GM11168 (cell line): ENCODE results near the gene SPATC1L.
"Not testable (repeated sequence)": the region's sequence is repeated elsewhere in the genome, so short reads cannot be mapped to it uniquely, and the experiment has no call there.

Experiments used
- in situ Hi-C: fragments of 300-500 bp; cut with MboI; formaldehyde crosslinking; loops from one replicate; pipeline ENCODE4 v1.12.0; 2022; ENCODE audit warnings: low sequenced_read_pairs; ENCODE audit not compliant: unreplicated experiment

Gene SPATC1L

GRCh38 chr21:46200877-46201803, 16.9 kb upstream of the SPATC1L start:
- in situ Hi-C loops: not testable (repeated sequence)

GRCh38 chr21:46199436-46200373, 15.4 kb upstream of the SPATC1L start:
- in situ Hi-C loops: no loop called here

GRCh38 chr21:46196733-46197132, 12.5 kb upstream of the SPATC1L start:
- in situ Hi-C loops: no loop called here

- in situ Hi-C loops: no loop called here
These were observed 11.4 kb upstream of the SPATC1L start for GRCh38 chr21:46195595-46196195.

- in situ Hi-C loops: no loop called here
These were observed 10.4 kb upstream of the SPATC1L start for GRCh38 chr21:46194374-46195334.

GRCh38 chr21:46193829-46194373, 9.6 kb upstream of the SPATC1L start:
- in situ Hi-C loops: no loop called here

GRCh38 chr21:46191686-46192575, 7.7 kb upstream of the SPATC1L start:
- in situ Hi-C loops: no loop called here

- in situ Hi-C loops: no loop called here
These were observed 7.0 kb upstream of the SPATC1L start for GRCh38 chr21:46191257-46191685.

- in situ Hi-C loops: no loop called here
These were observed 6.4 kb upstream of the SPATC1L start for GRCh38 chr21:46190491-46191131.

GRCh38 chr21:46189959-46190490, 5.8 kb upstream of the SPATC1L start:
- in situ Hi-C loops: no loop called here

- in situ Hi-C loops: no loop called here
These were observed 5.1 kb upstream of the SPATC1L start for GRCh38 chr21:46189213-46189958.

GRCh38 chr21:46188226-46189212, 4.3 kb upstream of the SPATC1L start:
- in situ Hi-C loops: no loop called here

GRCh38 chr21:46187814-46188213, 3.6 kb upstream of the SPATC1L start:
- in situ Hi-C loops: no loop called here

- in situ Hi-C loops: no loop called here
These were observed 3.0 kb upstream of the SPATC1L start for GRCh38 chr21:46187261-46187660.

GRCh38 chr21:46185716-46186115, 1.5 kb upstream of the SPATC1L start:
- in situ Hi-C loops: no loop called here
